GM18498 (cell line): ENCODE measurements around the gene RARG.
"Not testable (repeated sequence)": the region's sequence is repeated elsewhere in the genome, so short reads cannot be mapped to it uniquely, and the experiment has no call there.

Source experiments
- ATAC-seq: cut with Tn5 transposase; IDR thresholded peaks from one replicate; pipeline ENCODE4 v1.9.1; 2021; ENCODE audit warnings: mild to moderate bottlenecking, moderate library complexity; ENCODE audit not compliant: unreplicated experiment

RARG gene

GRCh38 chr12:53211476-53212381 lies 20.3 kb downstream of the RARG start:
- ATAC-seq, result no peak

GRCh38 chr12:53210843-53211242 lies 21.2 kb downstream of the RARG start:
- no peak for ATAC-seq

- peak; percentile 51 for ATAC-seq
Observed at GRCh38 chr12:53208877-53209463, 23.0 kb downstream of the RARG start.

- no peak for ATAC-seq
Observed at GRCh38 chr12:53208435-53208834, 23.6 kb downstream of the RARG start.

- no peak for ATAC-seq
Observed at GRCh38 chr12:53207042-53207441, 25.0 kb downstream of the RARG start, which contains the start of gene ITGB7. TSS of gene ITGB7 (minus strand) at chr12:53207251. CDS start at chr12:53200443, 6,808 bp downstream.

- peak; percentile 56 for ATAC-seq
Observed at GRCh38 chr12:53205747-53206419, 26.1 kb downstream of the RARG start.

- ATAC-seq, result no peak
Observed at GRCh38 chr12:53204351-53204750, 27.7 kb downstream of the RARG start.

- not testable (repeated sequence) for ATAC-seq
Observed at GRCh38 chr12:53202316-53202715, 29.7 kb downstream of the RARG start.

- ATAC-seq, result no peak
Observed at GRCh38 chr12:53201639-53202038, 30.4 kb downstream of the RARG start.

GRCh38 chr12:53201177-53201541 lies 30.9 kb downstream of the RARG start:
- no peak for ATAC-seq

- ATAC-seq, result peak; percentile 61
Observed at GRCh38 chr12:53200458-53201176, 31.4 kb downstream of the RARG start.

GRCh38 chr12:53200107-53200457 lies 31.9 kb downstream of the RARG start:
- peak; percentile 18 for ATAC-seq

GRCh38 chr12:53199700-53200099 lies 32.3 kb downstream of the RARG start:
- ATAC-seq, result no peak

GRCh38 chr12:53198486-53199110 lies 33.4 kb downstream of the RARG start:
- ATAC-seq, result no peak

- ATAC-seq, result no peak
Observed at GRCh38 chr12:53197011-53197640, 34.9 kb downstream of the RARG start.

- ATAC-seq, result no peak
Observed at GRCh38 chr12:53196486-53196885, 35.5 kb downstream of the RARG start.

- no peak for ATAC-seq
Observed at GRCh38 chr12:53195516-53196420, 36.2 kb downstream of the RARG start.

GRCh38 chr12:53194973-53195372 lies 37.0 kb downstream of the RARG start:
- no peak for ATAC-seq
